Endothelial cell of umbilical vein (primary cell): ENCODE measurements around the gene DHDH. TPM values are rescaled to one million over a fixed set of nuclear protein-coding genes. Genes with fewer than 3 reads are reported as not detected.

Experiments
- BruUV-seq: library from RNA; stranded (reverse); fragments of 400-500 nt; replicated peaks from 2 replicates; lab custom pipeline; 2021; lab: Mats Ljungman, UMichigan
- CTCF ChIA-PET: fragments of 300-600, 350-600 bp; sonication (Branson Sonifier 250); formaldehyde crosslinking; loops from one replicate; lab custom pipeline; 2021; ENCODE audit warnings: antibody characterized with exemption, inconsistent platforms; lab: Charles Lee
- POLR2A ChIA-PET: fragments of 300-600, 350-600 bp; sonication (Branson Sonifier 250); formaldehyde crosslinking; loops from one replicate; lab custom pipeline; 2021; ENCODE audit warnings: antibody characterized with exemption, inconsistent platforms; lab: Charles Lee
- DNase-seq: peaks from one replicate; pipeline ENCODE4 v3.0.0-alpha.2; 2011; ENCODE audit warnings: low read depth, low spot score
- FAIRE-seq: peaks from 2 replicates; lab custom pipeline; 2011; peaks lifted over from hg19 to GRCh38; lab: Jason Lieb, UNC
- H2AFZ ChIP-seq: 2 replicates; pipeline ENCODE4 v1.6.0; 2012; ENCODE audit warnings: low read depth, low read length, control low read depth, inconsistent platforms
- H3K27ac ChIP-seq: 2 replicates; pipeline ENCODE4 v1.5.1; 2011; ENCODE audit warnings: low read depth, mild to moderate bottlenecking, control low read depth, low read length, moderate library complexity; ENCODE audit not compliant: insufficient read depth
- H3K27me3 ChIP-seq, 2 experiments: 2 replicates each; pipeline versions ENCODE4 v1.6.0 to v1.6.1; 2011; ENCODE audit warnings: low read length in 2 of 2, mixed read lengths in 1 of 2; ENCODE audit not compliant: control insufficient read depth in 2 of 2, insufficient read depth in 2 of 2
- H3K36me3 ChIP-seq, 2 experiments: 2 replicates in 1 of 2; 3 replicates in 1 of 2; pipeline ENCODE4 v1.5.1; 2011; ENCODE audit warnings: low read length in 2 of 2, mild to moderate bottlenecking in 1 of 2, moderate library complexity in 1 of 2; ENCODE audit not compliant: control insufficient read depth in 2 of 2, insufficient read depth in 2 of 2; ENCODE audit errors: extremely low read depth in 1 of 2
- H3K4me1 ChIP-seq: 3 replicates; pipeline ENCODE4 v1.5.1; 2011; ENCODE audit warnings: mild to moderate bottlenecking, low read length; ENCODE audit not compliant: control insufficient read depth, insufficient read depth; ENCODE audit errors: extremely low read depth
- H3K4me2 ChIP-seq: 2 replicates; pipeline ENCODE4 v1.6.1; 2011; ENCODE audit warnings: low read length, control low read depth, mixed read lengths; ENCODE audit not compliant: insufficient read depth
- H3K4me3 ChIP-seq, 3 experiments: fragments of 200-600 bp in 1 of 3; sonication (generic), shearing (Covaris generic) in 1 of 3; replicated peaks in 1 of 3; 2 replicates each; pipeline ENCODE4 v1.5.1; 2011 to 2016; ENCODE audit warnings: control low read depth in 3 of 3, low read length in 3 of 3, mild to moderate bottlenecking in 2 of 3, inconsistent platforms in 1 of 3, low read depth in 1 of 3, moderate library complexity in 1 of 3; ENCODE audit not compliant: insufficient read depth in 1 of 3
- H3K79me2 ChIP-seq: 2 replicates; pipeline ENCODE4 v1.6.0; 2012; ENCODE audit warnings: low read length, inconsistent platforms; ENCODE audit not compliant: control insufficient read depth, insufficient read depth
- H3K9ac ChIP-seq: replicated peaks from 2 replicates; pipeline ENCODE3; 2011; ENCODE audit warnings: low read length, control low read depth; ENCODE audit not compliant: insufficient read depth; ENCODE audit errors: extremely low read depth
- H3K9me1 ChIP-seq: replicated peaks from 3 replicates; pipeline ENCODE4 v1.6.0; 2011; ENCODE audit warnings: mild to moderate bottlenecking, low read length; ENCODE audit not compliant: control insufficient read depth, insufficient read depth; ENCODE audit errors: extremely low read depth
- H3K9me3 ChIP-seq: replicated peaks from 2 replicates; pipeline ENCODE4 v1.5.1; 2012; ENCODE audit warnings: low read length, inconsistent platforms; ENCODE audit not compliant: control insufficient read depth, insufficient read depth
- H4K20me1 ChIP-seq: replicated peaks from 2 replicates; pipeline ENCODE3; 2011; ENCODE audit warnings: mild to moderate bottlenecking, low read length; ENCODE audit not compliant: control insufficient read depth, insufficient read depth; ENCODE audit errors: extremely low read depth
- EZH2 ChIP-seq: IDR thresholded peaks from 2 replicates; pipeline ENCODE4 v1.6.1; 2012; ENCODE audit warnings: borderline replicate concordance, low read depth, mild to moderate bottlenecking, moderate library complexity, low read length, inconsistent platforms; ENCODE audit not compliant: severe bottlenecking
- FOS ChIP-seq: IDR thresholded peaks from 2 replicates; pipeline ENCODE4 v1.6.1; 2011; ENCODE audit warnings: mild to moderate bottlenecking, low read length, moderate library complexity, borderline replicate concordance; ENCODE audit not compliant: insufficient read depth
- GATA2 ChIP-seq: IDR thresholded peaks from 2 replicates; pipeline ENCODE4 v1.7.0; 2011; ENCODE audit warnings: low read depth, mild to moderate bottlenecking, moderate library complexity, mixed read lengths, low read length; ENCODE audit not compliant: insufficient read length, insufficient read depth
- JUN ChIP-seq: IDR thresholded peaks from 2 replicates; pipeline ENCODE4 v1.6.1; 2011; ENCODE audit warnings: borderline replicate concordance, low read depth; ENCODE audit not compliant: insufficient read length, insufficient read depth
- MAX ChIP-seq: IDR thresholded peaks from 2 replicates; pipeline ENCODE4 v1.6.1; 2011; ENCODE audit not compliant: insufficient read depth, insufficient read length
- MYC ChIP-seq: IDR thresholded peaks from one replicate; pipeline ENCODE4 v1.6.1; 2011; ENCODE audit warnings: mild to moderate bottlenecking, low read depth, low read length
- POLR2A ChIP-seq: IDR thresholded peaks from 2 replicates; pipeline ENCODE4 v1.6.1; 2012; ENCODE audit warnings: low read depth, mild to moderate bottlenecking, control low read depth, low read length
- POLR2AphosphoS5 ChIP-seq: IDR thresholded peaks from 2 replicates; pipeline ENCODE4 v1.6.1; 2012; ENCODE audit warnings: low read depth, mild to moderate bottlenecking, control low read depth, low read length, moderate library complexity; ENCODE audit not compliant: insufficient read depth
- dilution Hi-C: fragments of 300-500 bp; cut with MboI; formaldehyde crosslinking; loops from one replicate; pipeline ENCODE4 v1.15.0; 2019; ENCODE audit warnings: low sequenced_read_pairs; ENCODE audit not compliant: extremely low pct_ligation_motif_present
- intact Hi-C: fragments of 100-400 bp; cut with micrococcal nuclease; formaldehyde crosslinking; loops from one replicate; pipeline ENCODE4 v1.10.0; 2022
- polyA plus RNA-seq, 4 experiments: library from polyadenylated mRNA; depleted of rRNA in 3 of 4; stranded (reverse) in 3 of 4; unstranded in 1 of 4; fragments of >200 nt; gene quantifications; 2 replicates each; pipeline versions ENCODE4 v1.2.1 to v1.2.3, GENCODE V29; 2011 to 2012; ENCODE audit warnings: missing spikeins in 1 of 4
- total RNA-seq: library from RNA; stranded (reverse); gene quantifications from 2 replicates; pipeline ENCODE4 v1.2.3, GENCODE V29; 2021
- TF ChIP-seq, protein P1 (sequence below), 2 donors: IDR thresholded peaks; 1 replicate in 1 of 2; 2 replicates in 1 of 2; pipeline ENCODE4 v1.5.1; 2011; ENCODE audit warnings: low read length in 2 of 2, mild to moderate bottlenecking in 2 of 2, moderate library complexity in 2 of 2, control low read depth in 1 of 2, inconsistent platforms in 1 of 2, low read depth in 1 of 2; ENCODE audit not compliant: insufficient read depth in 1 of 2; ENCODE audit errors: extremely low read depth in 1 of 2

DHDH gene
- total and polyA plus RNA-seq, 2 donors (not counting 3 experiments of a cell fraction or from before 2014, with no cell fraction given): not detected

DNA sequence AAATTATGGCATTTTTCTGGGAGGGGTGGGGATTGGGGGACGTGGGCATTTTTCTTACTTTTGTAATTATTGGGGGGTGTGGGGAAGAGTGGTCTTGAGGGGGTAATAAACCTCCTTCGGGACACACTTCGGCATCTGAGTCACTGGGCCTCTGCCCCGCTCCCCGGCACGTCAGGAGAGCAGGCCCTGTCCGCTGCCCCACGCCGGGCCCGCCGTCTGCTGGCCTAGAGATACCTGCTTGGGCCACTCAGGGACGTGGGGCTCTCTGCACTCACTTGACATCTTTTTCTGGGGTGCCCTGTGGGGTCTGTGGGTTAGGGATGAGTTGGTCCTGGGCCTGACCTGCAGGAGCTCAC, 28.2 kb downstream of the DHDH start:
- Histone ChIP-seq H3K9me1 (no peaks in the 10 kb centered on the region), H3K36me3 (peaks cover 0 to under 1% of the 10 kb centered on the region in 2 experiments), H2AFZ (no peak overlapping the region), H4K20me1 (peaks cover 3% of the 10 kb centered on the region), H3K27me3 (no peaks in the 10 kb centered on the region), H3K9ac (no peak overlapping the region), H3K27ac (no peak overlapping the region), H3K4me3 (no peak overlapping the region), H3K4me1 (peaks cover 25% of the 10 kb centered on the region), H3K4me2 (no peak overlapping the region), H3K79me2 (peaks cover 21% of the 10 kb centered on the region), H3K9me3 (no peaks in the 10 kb centered on the region)
- ChIA-PET POLR2A (interaction anchor here (1.4 kb wide), 1 partner anchor 87 kb away, joined by 8 read pairs; no protein-coding TSS in a partner anchor), CTCF (interaction anchor here (0.9 to 1.2 kb wide), 2 partner anchors 9 to 166 kb away, joined by 3 to 5 read pairs; no protein-coding TSS in a partner anchor)
- DNase-seq (no peak), FAIRE-seq (no peak)
- BruUV-seq: no TSS peak
- intact Hi-C loops (no loop called here), dilution Hi-C loops (no loop called here)
- TF ChIP-seq POLR2A (no peak), JUN (no peak), POLR2AphosphoS5 (no peak), MYC (no peak), FOS (no peak), MAX (no peak), EZH2 (no peak), GATA2 (no peak)
- TF ChIP-seq, protein P1, sequence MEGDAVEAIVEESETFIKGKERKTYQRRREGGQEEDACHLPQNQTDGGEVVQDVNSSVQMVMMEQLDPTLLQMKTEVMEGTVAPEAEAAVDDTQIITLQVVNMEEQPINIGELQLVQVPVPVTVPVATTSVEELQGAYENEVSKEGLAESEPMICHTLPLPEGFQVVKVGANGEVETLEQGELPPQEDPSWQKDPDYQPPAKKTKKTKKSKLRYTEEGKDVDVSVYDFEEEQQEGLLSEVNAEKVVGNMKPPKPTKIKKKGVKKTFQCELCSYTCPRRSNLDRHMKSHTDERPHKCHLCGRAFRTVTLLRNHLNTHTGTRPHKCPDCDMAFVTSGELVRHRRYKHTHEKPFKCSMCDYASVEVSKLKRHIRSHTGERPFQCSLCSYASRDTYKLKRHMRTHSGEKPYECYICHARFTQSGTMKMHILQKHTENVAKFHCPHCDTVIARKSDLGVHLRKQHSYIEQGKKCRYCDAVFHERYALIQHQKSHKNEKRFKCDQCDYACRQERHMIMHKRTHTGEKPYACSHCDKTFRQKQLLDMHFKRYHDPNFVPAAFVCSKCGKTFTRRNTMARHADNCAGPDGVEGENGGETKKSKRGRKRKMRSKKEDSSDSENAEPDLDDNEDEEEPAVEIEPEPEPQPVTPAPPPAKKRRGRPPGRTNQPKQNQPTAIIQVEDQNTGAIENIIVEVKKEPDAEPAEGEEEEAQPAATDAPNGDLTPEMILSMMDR (IDR thresholded peaks at IDR 0.05; ENCODE audit: extremely low read depth in 1 of 2, insufficient read depth in 1 of 2, low read depth in 1 of 2, low read length in 2 of 2): no peak
